ENCODE measurements around the gene STIM2.

DNA sequence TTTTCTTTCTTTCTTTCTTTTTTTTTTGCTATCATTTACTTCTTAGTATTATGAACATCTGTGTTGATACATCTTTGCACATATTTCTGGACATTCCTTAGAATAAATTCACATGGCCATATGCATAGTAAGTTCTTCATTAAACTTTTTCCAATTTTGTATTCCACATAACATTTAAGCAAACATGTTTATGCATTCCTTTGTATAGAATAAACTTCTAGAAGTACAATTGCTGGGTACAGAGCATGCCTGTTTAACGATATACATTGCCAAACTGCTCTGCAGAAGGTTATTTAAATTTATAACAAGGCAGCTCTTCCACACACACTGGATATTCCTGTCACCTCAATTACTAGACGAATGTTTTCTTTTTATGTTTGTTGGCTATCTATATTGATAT is 36.0 kb upstream of the STIM2 start:
- TF ChIP-seq GATA2 (IDR thresholded peaks at IDR 0.05; ENCODE audit: low read depth, low read length), result no peak
- no peak for TF ChIP-seq GATA3 (IDR thresholded peaks at IDR 0.05; ENCODE audit: low read depth, low read length)

Data from SH-SY5Y (cell line).